Upper lobe of left lung (tissue), 6 donors: ENCODE measurements around the gene ARHGAP26. TPM values are rescaled to one million over a fixed set of nuclear protein-coding genes. Genes with fewer than 3 reads are reported as not detected.
A peak's percentile ranks its signal among the peaks of the same experiment; 100 is the strongest.

Experiments
- ATAC-seq, 2 donors: fragments of 200-7000 bp; cut with Tn5 transposase; one replicate each; pipeline ENCODE4 v1.9.1; 2022; ENCODE audit warnings: mild to moderate bottlenecking in 2 of 2, moderate library complexity in 2 of 2; ENCODE audit not compliant: low FRiP score in 2 of 2
- DNase-seq, 2 donors: peaks; one replicate each; pipeline ENCODE4 v3.0.0-alpha.2; 2019 to 2020
- H3K27ac ChIP-seq, 4 donors: fragments of 200-600 bp; sonication (generic); one replicate each; pipeline ENCODE4 v1.5.1; 2016 to 2019
- H3K27me3 ChIP-seq, 4 donors: fragments of 200-600 bp; sonication (generic); one replicate each; pipeline ENCODE4 v1.5.1; 2017 to 2019
- H3K36me3 ChIP-seq, 4 donors: fragments of 200-600 bp; sonication (generic); one replicate each; pipeline ENCODE4 v1.5.1; 2016 to 2019
- H3K4me1 ChIP-seq, 4 donors: fragments of 200-600 bp; sonication (generic); one replicate each; pipeline ENCODE4 v1.5.1; 2018 to 2019
- H3K4me3 ChIP-seq, 4 donors: fragments of 200-600 bp; sonication (generic); one replicate each; pipeline ENCODE4 v1.5.1; 2017 to 2019; ENCODE audit warnings: mild to moderate bottlenecking in 2 of 4, moderate library complexity in 1 of 4
- H3K9me3 ChIP-seq, 4 donors: fragments of 200-600 bp; sonication (generic); one replicate each; pipeline ENCODE4 v1.5.1; 2018 to 2019
- EP300 ChIP-seq, 4 donors: sonication (generic); formaldehyde crosslinking; IDR thresholded peaks; one replicate each; pipeline ENCODE4 v1.5.1; 2017; ENCODE audit warnings: antibody characterized with exemption in 4 of 4, control low read depth in 2 of 4
- POLR2A ChIP-seq, 4 donors: fragments of 450-650 bp; IDR thresholded peaks; one replicate each; pipeline ENCODE4 v1.5.1; 2016 to 2017; ENCODE audit warnings: antibody characterized with exemption in 4 of 4, mild to moderate bottlenecking in 2 of 4
- POLR2AphosphoS5 ChIP-seq, 2 donors: sonication (generic); formaldehyde crosslinking; IDR thresholded peaks; one replicate each; pipeline ENCODE4 v1.5.1; 2017; ENCODE audit warnings: antibody characterized with exemption in 2 of 2
- WGBS, 2 donors: methylation state at CpG; one replicate each; pipeline ENCODE4 v1.1.5; 2017 to 2018; 5-methylcytosine and 5-hydroxymethylcytosine counted together
- total RNA-seq, 6 donors: library from RNA; depleted of rRNA in 4 of 6; stranded (reverse); fragments of >200 nt in 4 of 6; gene quantifications; one replicate each; pipeline versions ENCODE4 v1.1.0 to v1.2.1, GENCODE V29; 2016 to 2021
- TF ChIP-seq, protein P1 (sequence below), 6 experiments: fragments of 450-650 bp in 4 of 6; fragments of 200-600 bp in 2 of 6; sonication (generic) in 2 of 6; IDR thresholded peaks; one replicate each; pipeline ENCODE4 v1.5.1; 2016 to 2019; ENCODE audit warnings: antibody characterized with exemption in 6 of 6
- donor health status: DM: no; HTN: no; CAD: no; lungs with moderate emphysema.
- donor health status: DM: no; HTN: yes; CAD: no; lungs with severe emphysema.

Gene ARHGAP26
- total RNA-seq, 6 donors from 2014 or later: 34.9 to 90.1 (median 38.9) TPM

DNA sequence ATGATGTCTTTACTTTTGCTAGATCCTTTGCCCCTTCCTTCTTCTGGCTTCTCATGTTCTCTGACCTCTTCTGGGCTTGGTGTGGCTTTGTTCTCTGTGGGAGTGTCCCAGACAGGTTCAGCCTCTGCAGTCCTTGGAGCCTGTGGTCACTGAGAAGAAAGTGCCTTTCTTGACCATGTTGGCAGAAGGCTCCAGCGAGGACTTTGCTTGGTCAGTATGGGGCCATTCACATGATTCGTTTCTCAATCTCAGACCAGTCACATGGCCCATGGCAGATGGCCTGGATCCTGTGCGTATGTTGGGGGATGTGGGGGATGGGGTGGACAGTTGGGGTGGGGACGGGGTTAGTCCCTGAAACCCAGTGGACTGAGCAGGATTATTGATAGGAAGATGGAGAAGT, 274.1 kb downstream of the ARHGAP26 start:
- TF ChIP-seq EP300 (IDR thresholded peaks at IDR 0.05) (no peak), POLR2AphosphoS5 (IDR thresholded peaks at IDR 0.05) (no peak), POLR2A (IDR thresholded peaks at IDR 0.05) (peak in 1 of 4 donors; percentile 37)
- TF ChIP-seq, protein P1, sequence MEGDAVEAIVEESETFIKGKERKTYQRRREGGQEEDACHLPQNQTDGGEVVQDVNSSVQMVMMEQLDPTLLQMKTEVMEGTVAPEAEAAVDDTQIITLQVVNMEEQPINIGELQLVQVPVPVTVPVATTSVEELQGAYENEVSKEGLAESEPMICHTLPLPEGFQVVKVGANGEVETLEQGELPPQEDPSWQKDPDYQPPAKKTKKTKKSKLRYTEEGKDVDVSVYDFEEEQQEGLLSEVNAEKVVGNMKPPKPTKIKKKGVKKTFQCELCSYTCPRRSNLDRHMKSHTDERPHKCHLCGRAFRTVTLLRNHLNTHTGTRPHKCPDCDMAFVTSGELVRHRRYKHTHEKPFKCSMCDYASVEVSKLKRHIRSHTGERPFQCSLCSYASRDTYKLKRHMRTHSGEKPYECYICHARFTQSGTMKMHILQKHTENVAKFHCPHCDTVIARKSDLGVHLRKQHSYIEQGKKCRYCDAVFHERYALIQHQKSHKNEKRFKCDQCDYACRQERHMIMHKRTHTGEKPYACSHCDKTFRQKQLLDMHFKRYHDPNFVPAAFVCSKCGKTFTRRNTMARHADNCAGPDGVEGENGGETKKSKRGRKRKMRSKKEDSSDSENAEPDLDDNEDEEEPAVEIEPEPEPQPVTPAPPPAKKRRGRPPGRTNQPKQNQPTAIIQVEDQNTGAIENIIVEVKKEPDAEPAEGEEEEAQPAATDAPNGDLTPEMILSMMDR (IDR thresholded peaks at IDR 0.05): no peak
- ATAC-seq (peak; percentile 15 to 24), DNase-seq (no peak)
- Histone ChIP-seq H3K27me3 (no peaks in the 10 kb centered on the region), H3K9me3 (no peaks in the 10 kb centered on the region), H3K4me3 (no peak overlapping the region), H3K27ac (no peak overlapping the region), H3K4me1 (no peaks in the 10 kb centered on the region), H3K36me3 (peaks cover 0 to 18% (median 8%) of the 10 kb centered on the region in 4 donors)
- 87 to 92% methylated on average over 4 of the region's 4 CpGs for WGBS, 2 donors

DNA sequence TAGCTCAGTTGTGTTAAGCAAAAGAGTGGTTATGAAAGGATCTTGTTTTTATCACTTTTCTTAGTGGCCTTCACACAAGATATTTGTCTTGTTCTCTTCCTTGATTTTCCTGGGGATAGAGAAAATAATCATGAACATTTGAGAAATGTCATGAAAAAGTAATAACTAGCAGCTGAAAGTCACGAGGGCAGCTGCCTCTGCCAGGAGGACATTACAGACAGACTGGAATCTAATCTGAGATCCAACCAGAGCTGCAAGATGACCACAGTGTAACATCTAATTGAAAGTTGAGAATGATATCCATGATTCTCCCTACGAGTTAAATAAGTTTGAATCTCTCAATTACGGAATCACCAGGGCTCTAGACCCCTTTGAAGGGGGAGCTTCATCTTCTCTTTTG, 274.9 kb downstream of the ARHGAP26 start:
- no peak overlapping the region for H3K4me3 ChIP-seq
- no peak overlapping the region for H3K27ac ChIP-seq
- no peaks in the 10 kb centered on the region for H3K27me3 ChIP-seq
- no peak for ATAC-seq
- H3K9me3 ChIP-seq: no peaks in the 10 kb centered on the region
- TF ChIP-seq POLR2AphosphoS5 (IDR thresholded peaks at IDR 0.05) (no peak), EP300 (IDR thresholded peaks at IDR 0.05) (no peak), POLR2A (IDR thresholded peaks at IDR 0.05) (no peak)
- TF ChIP-seq, protein P1 (IDR thresholded peaks at IDR 0.05): no peak
- no peaks in the 10 kb centered on the region for H3K4me1 ChIP-seq
- peaks cover 0 to 18% (median 8%) of the 10 kb centered on the region in 4 donors for H3K36me3 ChIP-seq
- no peak for DNase-seq
- WGBS, 2 donors: 85 to 91% methylated on average over 3 of the region's 3 CpGs

DNA sequence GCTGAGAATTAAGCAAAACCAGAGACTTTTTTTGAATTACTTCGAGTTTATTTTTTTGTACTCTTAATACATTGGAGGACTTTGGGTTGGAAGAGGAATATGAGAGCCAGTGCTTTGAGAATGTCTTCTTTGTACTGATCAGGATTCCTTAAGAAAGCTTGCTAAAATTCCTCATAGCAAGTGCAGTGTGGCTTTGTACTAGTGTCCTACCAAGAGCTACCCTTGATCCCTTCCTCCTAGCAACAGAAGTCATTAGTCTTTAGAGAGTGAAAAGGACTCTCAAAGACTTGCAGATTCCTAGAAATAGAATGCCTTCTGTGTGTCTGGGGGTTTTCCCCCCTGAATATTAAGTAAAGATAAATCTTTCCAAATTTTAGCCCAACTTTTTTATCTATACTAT, 276.1 kb downstream of the ARHGAP26 start:
- no peak overlapping the region for H3K4me3 ChIP-seq
- WGBS, 2 donors: 79 to 100% methylated on average over 1 of the region's 1 CpG
- no peaks in the 10 kb centered on the region for H3K27me3 ChIP-seq
- peaks cover 3 to 7% (median 5%) of the 10 kb centered on the region in 4 donors for H3K4me1 ChIP-seq
- no peak for TF ChIP-seq EP300 (IDR thresholded peaks at IDR 0.05)
- TF ChIP-seq, protein P1 (IDR thresholded peaks at IDR 0.05): no peak
- no peak for TF ChIP-seq POLR2AphosphoS5 (IDR thresholded peaks at IDR 0.05)
- TF ChIP-seq POLR2A (IDR thresholded peaks at IDR 0.05): no peak
- H3K27ac ChIP-seq: no peak overlapping the region
- peaks cover 0 to 21% (median 8%) of the 10 kb centered on the region in 4 donors for H3K36me3 ChIP-seq
- ATAC-seq (no peak), DNase-seq (no peak)
- no peaks in the 10 kb centered on the region for H3K9me3 ChIP-seq

DNA sequence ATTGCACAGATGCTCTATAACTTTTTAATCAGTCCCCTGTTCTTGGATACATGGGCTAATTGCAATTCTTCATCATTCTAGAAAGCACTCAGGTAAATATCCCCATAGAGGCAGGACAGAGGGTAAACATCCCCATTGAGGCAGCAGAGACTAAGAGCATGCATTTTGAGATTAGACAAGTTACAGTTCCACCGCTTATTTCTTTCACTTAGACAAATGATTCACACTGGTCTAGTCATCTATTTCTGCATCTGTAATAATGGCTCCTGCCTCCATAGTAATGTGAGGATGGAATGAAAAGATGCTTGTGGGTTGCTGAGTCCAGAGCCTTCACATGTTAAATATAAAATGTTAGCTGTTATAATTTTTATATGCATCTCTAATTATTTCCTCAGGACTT, 276.9 kb downstream of the ARHGAP26 start:
- Histone ChIP-seq H3K4me1 (peaks cover 9 to 13% (median 12%) of the 10 kb centered on the region in 4 donors), H3K4me3 (no peak overlapping the region), H3K27ac (no peak overlapping the region), H3K9me3 (no peaks in the 10 kb centered on the region), H3K27me3 (no peaks in the 10 kb centered on the region), H3K36me3 (peaks cover 0 to 13% (median 3%) of the 10 kb centered on the region in 4 donors)
- DNase-seq (no peak), ATAC-seq (no peak)
- TF ChIP-seq POLR2AphosphoS5 (IDR thresholded peaks at IDR 0.05) (no peak), EP300 (IDR thresholded peaks at IDR 0.05) (no peak), POLR2A (IDR thresholded peaks at IDR 0.05) (no peak)
- TF ChIP-seq, protein P1 (IDR thresholded peaks at IDR 0.05): no peak
- 100% methylated on average over 1 of the region's 1 CpG for WGBS, 2 donors

DNA sequence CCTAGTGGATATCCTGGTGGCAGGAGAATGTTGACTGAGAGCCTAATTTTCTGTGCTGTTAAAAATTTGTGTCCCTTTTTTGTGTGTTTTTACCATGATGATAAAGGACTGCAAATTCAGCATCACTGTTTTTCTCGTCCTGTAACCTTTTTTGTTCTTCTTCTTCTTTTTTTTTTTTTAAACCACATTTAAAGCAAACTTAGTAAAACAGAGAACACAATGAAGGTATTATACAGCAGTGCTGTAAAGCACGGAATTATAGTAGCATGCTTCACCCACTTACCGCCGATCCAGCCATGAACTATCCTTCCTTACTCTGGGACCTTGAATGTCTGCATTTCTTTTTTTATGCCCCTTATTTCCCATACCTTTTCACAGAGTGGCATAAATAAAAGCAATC, 280.0 kb downstream of the ARHGAP26 start:
- peaks cover 0 to 4% (median 0%) of the 10 kb centered on the region in 4 donors for H3K36me3 ChIP-seq
- TF ChIP-seq EP300 (IDR thresholded peaks at IDR 0.05): no peak
- TF ChIP-seq POLR2AphosphoS5 (IDR thresholded peaks at IDR 0.05): no peak
- no peak for TF ChIP-seq POLR2A (IDR thresholded peaks at IDR 0.05)
- TF ChIP-seq, protein P1 (IDR thresholded peaks at IDR 0.05): no peak
- no peak overlapping the region for H3K4me3 ChIP-seq
- WGBS, 2 donors: 90 to 91% methylated on average over 4 of the region's 4 CpGs
- H3K27me3 ChIP-seq: no peaks in the 10 kb centered on the region
- peaks cover 18 to 28% (median 19%) of the 10 kb centered on the region in 4 donors for H3K4me1 ChIP-seq
- DNase-seq: no peak
- no peak overlapping the region for H3K27ac ChIP-seq
- ATAC-seq: no peak
- no peaks in the 10 kb centered on the region for H3K9me3 ChIP-seq
